Measurements from ENCODE around the gene PTK6. TPM values are rescaled to one million over a fixed set of nuclear protein-coding genes. Genes with fewer than 3 reads are reported as not detected.

Gene PTK6
- total and polyA plus RNA-seq, 2 of the 13 experiments (the other 11 are each of a cell fraction or from before 2014, with no cell fraction given) = 0.08 TPM; not detected in 1

DNA sequence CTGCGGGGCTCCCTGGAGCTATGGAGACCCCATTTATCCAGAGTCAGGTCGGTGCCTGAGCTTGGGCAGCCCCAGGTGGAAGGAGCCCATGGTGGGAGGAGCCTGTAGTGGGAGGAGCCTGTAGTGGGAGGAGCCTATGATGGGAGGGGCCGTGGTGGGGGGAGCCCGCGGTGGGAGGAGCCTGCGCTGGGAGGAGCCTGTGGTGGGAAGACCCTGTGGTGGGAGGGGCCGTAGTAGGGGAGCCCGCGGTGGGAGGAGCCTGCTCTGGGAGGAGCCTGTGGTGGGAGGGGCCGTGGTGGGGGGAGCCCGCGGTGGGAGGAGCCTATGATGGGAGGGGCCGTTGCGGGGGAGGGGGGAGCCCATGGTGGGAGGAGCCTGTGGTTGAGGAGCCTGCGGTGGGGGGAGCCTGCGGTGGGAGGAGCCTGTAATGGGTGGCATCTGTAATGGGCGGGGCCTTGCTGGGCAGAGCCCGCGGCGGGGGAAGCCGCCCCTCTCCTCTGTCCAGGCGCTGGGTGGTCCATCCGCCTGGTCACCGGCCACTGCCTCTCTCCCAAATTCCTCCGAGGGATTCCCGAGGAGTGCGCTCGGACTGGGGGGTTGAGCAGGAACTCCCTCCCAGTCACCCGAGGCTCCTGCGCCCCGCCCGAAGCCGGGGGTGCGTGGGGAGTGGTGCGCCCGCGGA, 16.2 kb upstream of the PTK6 start:
- CTCF ChIA-PET (ENCODE audit: low intra/inter-chr PET ratio, low total read pairs) = no interaction called here
- Histone ChIP-seq H3K36me3 (replicated peaks in 1 of 2; ENCODE audit: control insufficient read depth in 1 of 2, insufficient read depth in 2 of 2, low read length in 2 of 2) (no peaks in the 10 kb centered on the region), H2AFZ (ENCODE audit: low read length) (no peak overlapping the region), H4K20me1 (ENCODE audit: insufficient read depth, low read length) (no peaks in the 10 kb centered on the region), H3K27ac (ENCODE audit: extremely low read length, insufficient read depth, low read length) (no peak overlapping the region), H3K27me3 (ENCODE audit: control insufficient read depth in 1 of 2, insufficient read depth in 2 of 2, low read length in 2 of 2) (peaks cover 16 to 37% of the 10 kb centered on the region in 2 experiments; a peak in 4 of 5 replicates), H3K9ac (ENCODE audit: insufficient read depth, low read depth, low read length) (no peak overlapping the region), H3K4me2 (ENCODE audit: low read depth, low read length) (peak overlapping the region; percentile 38), H3K79me2 (ENCODE audit: insufficient read depth, low read length) (no peaks in the 10 kb centered on the region), H3K9me3 (ENCODE audit: low read length) (no peaks in the 10 kb centered on the region), H3K4me3 (replicated peaks in 1 of 3; ENCODE audit: insufficient read depth in 1 of 3, low read depth in 2 of 3, low read length in 3 of 3) (peak overlapping the region in 2 of 3 experiments; percentile 32 to 65; a peak in 3 of 6 replicates), H3K4me1 (ENCODE audit: insufficient read depth, low read length) (peaks cover 28% of the 10 kb centered on the region)
- DNase-seq (ENCODE audit: low spot score) = peak; percentile 40
- intact Hi-C loops (cut with micrococcal nuclease; ENCODE audit: unreplicated experiment) (no loop called here), in situ Hi-C loops (cut with HindIII; ENCODE audit: extremely low pct_ligation_motif_present, low pct_unique_long_range_greater_than_20kb) (no loop called here)
- no peak for FAIRE-seq
- POLR2A ChIA-PET = interaction anchor here (0.8 kb wide), 2 partner anchors 9 to 86 kb away, joined by 3 to 7 read pairs; no protein-coding TSS in a partner anchor
- WGBS (ENCODE audit: low lambda C conversion rate) = 12% methylated on average over 16 of the region's 37 CpGs
- peak; percentile 9 for ATAC-seq
- no TSS peak for BruUV-seq (replicated peaks)
- no peak for TF ChIP-seq ZBTB21 (CRISPR knock-in tag; IDR thresholded peaks at IDR 0.05)
- TF ChIP-seq, protein P1, sequence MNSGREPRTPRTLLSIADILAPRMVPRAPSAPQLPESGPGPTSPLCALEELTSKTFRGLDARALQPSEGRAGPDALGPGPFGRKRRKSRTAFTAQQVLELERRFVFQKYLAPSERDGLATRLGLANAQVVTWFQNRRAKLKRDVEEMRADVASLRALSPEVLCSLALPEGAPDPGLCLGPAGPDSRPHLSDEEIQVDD (CRISPR knock-in tag; IDR thresholded peaks at IDR 0.05; ENCODE audit: borderline replicate concordance) = no peak
- no peak for TF ChIP-seq ZEB1 (IDR thresholded peaks at IDR 0.05; ENCODE audit: insufficient replicate concordance, low read depth)
- no peak for TF ChIP-seq ZNF563 (CRISPR knock-in tag; IDR thresholded peaks at IDR 0.05)
- TF ChIP-seq ATF1 (CRISPR knock-in tag; IDR thresholded peaks at IDR 0.05) = no peak
- no peak for TF ChIP-seq SRSF4 (IDR thresholded peaks at IDR 0.05; ENCODE audit: low read depth, low read length, poor library complexity, severe bottlenecking)
- TF ChIP-seq CHD4 (IDR thresholded peaks at IDR 0.05; ENCODE audit: borderline replicate concordance, low read length) = 0 out of 2 replicates have a peak, but pooled peaks have one; percentile 53
- TF ChIP-seq, protein P2, sequence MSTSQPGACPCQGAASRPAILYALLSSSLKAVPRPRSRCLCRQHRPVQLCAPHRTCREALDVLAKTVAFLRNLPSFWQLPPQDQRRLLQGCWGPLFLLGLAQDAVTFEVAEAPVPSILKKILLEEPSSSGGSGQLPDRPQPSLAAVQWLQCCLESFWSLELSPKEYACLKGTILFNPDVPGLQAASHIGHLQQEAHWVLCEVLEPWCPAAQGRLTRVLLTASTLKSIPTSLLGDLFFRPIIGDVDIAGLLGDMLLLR (CRISPR knock-in tag; IDR thresholded peaks at IDR 0.05) = no peak
- TF ChIP-seq ZNF841 (CRISPR knock-in tag; IDR thresholded peaks at IDR 0.05; ENCODE audit: borderline replicate concordance) = no peak
- TF ChIP-seq, protein P3, sequence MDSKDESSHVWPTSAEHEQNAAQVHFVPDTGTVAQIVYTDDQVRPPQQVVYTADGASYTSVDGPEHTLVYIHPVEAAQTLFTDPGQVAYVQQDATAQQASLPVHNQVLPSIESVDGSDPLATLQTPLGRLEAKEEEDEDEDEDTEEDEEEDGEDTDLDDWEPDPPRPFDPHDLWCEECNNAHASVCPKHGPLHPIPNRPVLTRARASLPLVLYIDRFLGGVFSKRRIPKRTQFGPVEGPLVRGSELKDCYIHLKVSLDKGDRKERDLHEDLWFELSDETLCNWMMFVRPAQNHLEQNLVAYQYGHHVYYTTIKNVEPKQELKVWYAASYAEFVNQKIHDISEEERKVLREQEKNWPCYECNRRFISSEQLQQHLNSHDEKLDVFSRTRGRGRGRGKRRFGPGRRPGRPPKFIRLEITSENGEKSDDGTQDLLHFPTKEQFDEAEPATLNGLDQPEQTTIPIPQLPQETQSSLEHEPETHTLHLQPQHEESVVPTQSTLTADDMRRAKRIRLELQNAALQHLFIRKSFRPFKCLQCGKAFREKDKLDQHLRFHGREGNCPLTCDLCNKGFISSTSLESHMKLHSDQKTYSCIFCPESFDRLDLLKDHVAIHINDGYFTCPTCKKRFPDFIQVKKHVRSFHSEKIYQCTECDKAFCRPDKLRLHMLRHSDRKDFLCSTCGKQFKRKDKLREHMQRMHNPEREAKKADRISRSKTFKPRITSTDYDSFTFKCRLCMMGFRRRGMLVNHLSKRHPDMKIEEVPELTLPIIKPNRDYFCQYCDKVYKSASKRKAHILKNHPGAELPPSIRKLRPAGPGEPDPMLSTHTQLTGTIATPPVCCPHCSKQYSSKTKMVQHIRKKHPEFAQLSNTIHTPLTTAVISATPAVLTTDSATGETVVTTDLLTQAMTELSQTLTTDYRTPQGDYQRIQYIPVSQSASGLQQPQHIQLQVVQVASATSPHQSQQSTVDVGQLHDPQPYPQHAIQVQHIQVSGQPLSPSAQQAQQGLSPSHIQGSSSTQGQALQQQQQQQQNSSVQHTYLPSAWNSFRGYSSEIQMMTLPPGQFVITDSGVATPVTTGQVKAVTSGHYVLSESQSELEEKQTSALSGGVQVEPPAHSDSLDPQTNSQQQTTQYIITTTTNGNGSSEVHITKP (CRISPR knock-in tag; IDR thresholded peaks at IDR 0.05; ENCODE audit: low read depth) = no peak
- TF ChIP-seq THAP11 (CRISPR knock-in tag; IDR thresholded peaks at IDR 0.05) = no peak
- no peak for TF ChIP-seq HNF4G (IDR thresholded peaks at IDR 0.05; ENCODE audit: borderline replicate concordance, low read depth, low read length)
- no peak for TF ChIP-seq HNF4G (CRISPR knock-in tag; IDR thresholded peaks at IDR 0.05; ENCODE audit: borderline replicate concordance, low read depth)
- TF ChIP-seq ZFP62 (CRISPR knock-in tag; IDR thresholded peaks at IDR 0.05) = no peak
- no peak for TF ChIP-seq REL (CRISPR knock-in tag; conservative IDR thresholded peaks at IDR 0.05)
- TF ChIP-seq, protein P4, sequence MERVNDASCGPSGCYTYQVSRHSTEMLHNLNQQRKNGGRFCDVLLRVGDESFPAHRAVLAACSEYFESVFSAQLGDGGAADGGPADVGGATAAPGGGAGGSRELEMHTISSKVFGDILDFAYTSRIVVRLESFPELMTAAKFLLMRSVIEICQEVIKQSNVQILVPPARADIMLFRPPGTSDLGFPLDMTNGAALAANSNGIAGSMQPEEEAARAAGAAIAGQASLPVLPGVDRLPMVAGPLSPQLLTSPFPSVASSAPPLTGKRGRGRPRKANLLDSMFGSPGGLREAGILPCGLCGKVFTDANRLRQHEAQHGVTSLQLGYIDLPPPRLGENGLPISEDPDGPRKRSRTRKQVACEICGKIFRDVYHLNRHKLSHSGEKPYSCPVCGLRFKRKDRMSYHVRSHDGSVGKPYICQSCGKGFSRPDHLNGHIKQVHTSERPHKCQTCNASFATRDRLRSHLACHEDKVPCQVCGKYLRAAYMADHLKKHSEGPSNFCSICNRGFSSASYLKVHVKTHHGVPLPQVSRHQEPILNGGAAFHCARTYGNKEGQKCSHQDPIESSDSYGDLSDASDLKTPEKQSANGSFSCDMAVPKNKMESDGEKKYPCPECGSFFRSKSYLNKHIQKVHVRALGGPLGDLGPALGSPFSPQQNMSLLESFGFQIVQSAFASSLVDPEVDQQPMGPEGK (CRISPR knock-in tag; IDR thresholded peaks at IDR 0.05) = 0 out of 2 replicates have a peak, but pooled peaks have one; percentile 52
- TF ChIP-seq RNF2 (conservative IDR thresholded peaks at IDR 0.05; ENCODE audit: low read depth) = no peak
- no peak for TF ChIP-seq ZFP36L1 (CRISPR knock-in tag; IDR thresholded peaks at IDR 0.05)

All from HepG2 (cell line).